Thyroid gland (tissue), 4 donors: ENCODE measurements around the gene TNPO1. TPM values are rescaled to one million over a fixed set of nuclear protein-coding genes. Genes with fewer than 3 reads are reported as not detected.

ENCODE experiments used
- DNase-seq, 2 donors: peaks; one replicate each; pipeline ENCODE4 v3.0.0-alpha.2; 2019
- H3K27ac ChIP-seq, 3 donors: fragments of 200-600 bp; sonication (generic); 1 replicate in 2 of 3; 2 replicates in 1 of 3; pipeline ENCODE4 v1.5.1; 2016 to 2019; ENCODE audit warnings: mild to moderate bottlenecking in 1 of 3, moderate library complexity in 1 of 3
- H3K27me3 ChIP-seq: fragments of 200-600 bp; sonication (generic); one replicate; pipeline ENCODE4 v1.5.1; 2019
- H3K36me3 ChIP-seq, 2 donors: fragments of 200-600 bp; sonication (generic); one replicate each; pipeline ENCODE4 v1.5.1; 2016 to 2019
- H3K4me1 ChIP-seq, 2 donors: fragments of 200-600 bp; sonication (generic); one replicate each; pipeline ENCODE4 v1.5.1; 2017 to 2019
- H3K4me3 ChIP-seq, 3 donors: fragments of 200-600 bp; sonication (generic); replicated peaks in 1 of 3; 1 replicate in 2 of 3; 2 replicates in 1 of 3; pipeline ENCODE4 v1.5.1; 2016; ENCODE audit warnings: mild to moderate bottlenecking in 1 of 3
- H3K9me3 ChIP-seq: fragments of 200-600 bp; sonication (generic); one replicate; pipeline ENCODE4 v1.5.1; 2017
- CTCF ChIP-seq, 6 experiments: fragments of 200-600 bp in 3 of 6; fragments of 450-650 bp in 3 of 6; sonication (generic) in 3 of 6; IDR thresholded peaks; one replicate each; pipeline ENCODE4 v1.5.1; 2016 to 2019; ENCODE audit warnings: antibody characterized with exemption in 6 of 6, mild to moderate bottlenecking in 2 of 6, inconsistent platforms in 1 of 6, moderate library complexity in 1 of 6
- POLR2A ChIP-seq, 2 donors: fragments of 450-650 bp; IDR thresholded peaks; one replicate each; pipeline ENCODE4 v1.6.1; 2017; ENCODE audit warnings: antibody characterized with exemption in 2 of 2, mild to moderate bottlenecking in 2 of 2, moderate library complexity in 1 of 2
- WGBS, 2 donors: methylation state at CpG; one replicate each; pipeline ENCODE4 v1.1.5; 2017; 5-methylcytosine and 5-hydroxymethylcytosine counted together
- intact Hi-C: fragments of 100-400 bp; cut with DNase I; formaldehyde crosslinking; loops from one replicate; pipeline ENCODE4 v1.15.1; 2023
- total RNA-seq, 4 donors: library from RNA; depleted of rRNA; stranded (reverse); fragments of >200 nt; gene quantifications; one replicate each; pipeline ENCODE4 v1.2.3, GENCODE V29; 2016

TNPO1 gene
- total RNA-seq, 4 donors from 2014 or later: 122 to 319 (median 206) TPM

DNA sequence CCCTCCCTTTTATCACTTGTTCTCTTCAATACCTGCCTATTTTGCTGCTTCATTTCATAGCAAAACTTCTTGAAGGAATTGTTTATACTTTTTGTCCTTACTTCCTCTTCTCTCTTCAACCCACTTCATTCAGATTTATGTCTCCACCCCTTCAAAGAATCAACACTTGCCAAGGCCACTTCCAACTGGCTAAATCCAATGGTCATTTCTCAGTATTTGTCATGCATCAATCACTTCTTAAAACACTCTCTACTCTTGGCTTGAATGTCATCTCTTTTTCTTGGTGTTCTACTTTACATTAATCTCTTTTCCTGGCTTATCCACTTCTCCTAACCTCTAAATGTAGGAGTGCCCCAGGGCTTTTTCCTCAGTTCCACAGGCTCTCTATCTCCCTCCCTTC is 131.0 kb downstream of the TNPO1 start:
- Histone ChIP-seq H3K9me3 (no peaks in the 10 kb centered on the region), H3K27me3 (no peaks in the 10 kb centered on the region), H3K36me3 (no peaks in the 10 kb centered on the region), H3K4me3 (no peak overlapping the region), H3K4me1 (peaks cover 26 to 58% of the 10 kb centered on the region in 2 donors), H3K27ac (peak overlapping the region in 2 of 3 donors; percentile 16 to 59)
- no peak for TF ChIP-seq POLR2A (IDR thresholded peaks at IDR 0.05)
- TF ChIP-seq CTCF (IDR thresholded peaks at IDR 0.05): no peak
- peak in 1 of 2 donors; percentile 26 for DNase-seq
- intact Hi-C loops: no loop called here

GRCh38 chr5:72949481-72949880 is 133.0 kb downstream of the TNPO1 start:
- Histone ChIP-seq H3K9me3 (no peaks in the 10 kb centered on the region), H3K36me3 (no peaks in the 10 kb centered on the region), H3K27me3 (no peaks in the 10 kb centered on the region), H3K4me3 (no peak overlapping the region), H3K4me1 (peaks cover 41 to 74% of the 10 kb centered on the region in 2 donors), H3K27ac (peak overlapping the region in 2 of 3 donors; percentile 59 to 63)
- peak; percentile 26 to 45 for DNase-seq
- intact Hi-C loops: no loop called here
- TF ChIP-seq POLR2A (IDR thresholded peaks at IDR 0.05) (no peak), CTCF (IDR thresholded peaks at IDR 0.05) (no peak)

- 55 to 60% methylated on average over 7 of the region's 7 CpGs for WGBS, 2 donors
- intact Hi-C loops: no loop called here
- TF ChIP-seq POLR2A (IDR thresholded peaks at IDR 0.05): peak in 1 of 2 donors; percentile 10
- no peak for TF ChIP-seq CTCF (IDR thresholded peaks at IDR 0.05)
- Histone ChIP-seq H3K36me3 (no peaks in the 10 kb centered on the region), H3K27ac (peak overlapping the region; percentile 91 to 99 (median 96)), H3K4me1 (peaks cover 46 to 80% of the 10 kb centered on the region in 2 donors), H3K4me3 (no peak overlapping the region), H3K27me3 (no peaks in the 10 kb centered on the region), H3K9me3 (no peaks in the 10 kb centered on the region)
- peak; percentile 69 to 70 for DNase-seq
These were observed 135.4 kb downstream of the TNPO1 start for GRCh38 chr5:72951671-72952468.

DNA sequence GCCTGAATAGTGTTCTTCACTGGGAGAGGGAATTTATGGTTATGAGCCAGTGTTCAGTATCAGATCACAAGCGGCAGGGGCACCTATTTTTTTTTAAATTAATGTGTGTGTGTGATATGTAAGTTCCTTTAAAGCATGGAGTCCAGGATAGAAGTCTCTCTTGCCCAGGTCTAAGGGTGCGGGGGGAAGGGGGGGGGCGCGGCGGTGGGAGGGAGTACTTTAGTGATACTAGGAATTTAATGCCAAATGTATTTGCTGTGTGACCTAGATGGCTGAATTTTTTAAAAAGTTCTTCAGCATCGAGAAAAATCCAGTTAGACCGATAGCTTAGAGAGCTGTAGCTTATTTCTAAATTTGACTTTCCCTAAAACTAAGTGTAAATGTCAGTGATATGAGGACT is 137.9 kb downstream of the TNPO1 start:
- Histone ChIP-seq H3K4me3 (no peak overlapping the region), H3K36me3 (no peaks in the 10 kb centered on the region), H3K9me3 (no peaks in the 10 kb centered on the region), H3K27me3 (no peaks in the 10 kb centered on the region), H3K4me1 (peaks cover 44 to 72% of the 10 kb centered on the region in 2 donors), H3K27ac (peak overlapping the region; percentile 91 to 99 (median 96))
- TF ChIP-seq POLR2A (IDR thresholded peaks at IDR 0.05): no peak
- TF ChIP-seq CTCF (IDR thresholded peaks at IDR 0.05): no peak
- DNase-seq: no peak
- WGBS, 2 donors: 73 to 81% methylated on average over 7 of the region's 7 CpGs
- intact Hi-C loops: no loop called here

DNA sequence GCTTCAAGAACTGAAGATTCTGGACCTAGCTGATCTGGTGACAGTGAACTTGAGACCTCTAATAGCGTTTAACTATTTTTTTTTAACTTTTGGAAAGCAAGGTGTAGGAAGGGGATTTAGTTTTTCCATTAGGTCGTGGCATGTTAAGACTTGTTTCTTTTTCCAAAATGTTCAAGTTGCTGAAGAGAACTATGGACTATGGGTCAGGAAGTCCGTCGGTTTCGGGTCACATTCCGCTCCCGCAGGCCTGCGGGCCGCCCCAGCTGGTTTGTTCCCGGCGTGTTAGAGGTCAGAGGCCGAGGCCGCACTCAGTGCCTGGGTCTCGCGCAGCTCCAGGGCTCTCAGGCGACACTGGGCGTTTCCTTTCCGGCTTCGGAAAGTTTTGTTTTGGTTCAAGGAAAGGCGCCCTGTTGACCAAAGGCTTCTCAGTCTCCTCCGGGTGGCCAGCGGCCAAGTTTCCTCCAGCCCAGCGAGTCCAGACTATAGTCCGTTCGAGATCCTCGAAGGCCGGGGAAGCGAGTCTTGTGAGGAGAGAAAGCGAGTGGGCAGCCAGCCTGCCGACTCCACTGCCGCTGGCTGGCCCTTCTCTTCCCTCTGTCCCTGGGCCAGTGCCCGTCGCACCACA is 138.8 kb downstream of the TNPO1 start:
- TF ChIP-seq CTCF (IDR thresholded peaks at IDR 0.05): no peak
- peak in 1 of 2 donors; percentile 75 for TF ChIP-seq POLR2A (IDR thresholded peaks at IDR 0.05)
- H3K4me1 ChIP-seq: peaks cover 47 to 64% of the 10 kb centered on the region in 2 donors
- no peaks in the 10 kb centered on the region for H3K36me3 ChIP-seq
- H3K9me3 ChIP-seq: no peaks in the 10 kb centered on the region
- peak overlapping the region; percentile 91 to 99 (median 96) for H3K27ac ChIP-seq
- DNase-seq: no peak
- WGBS, 2 donors: 2 to 3% methylated on average over 28 to 30 of the region's 33 CpGs
- peak overlapping the region in 1 of 3 donors; percentile 92 for H3K4me3 ChIP-seq
- intact Hi-C loops: no loop called here
- no peaks in the 10 kb centered on the region for H3K27me3 ChIP-seq
